NB4 (cell line): Measurements from ENCODE around the gene ZNF318.
"Not testable (repeated sequence)": the region's sequence is repeated elsewhere in the genome, so short reads cannot be mapped to it uniquely, and the experiment has no call there.

ENCODE experiments used
- CTCF ChIP-seq: IDR thresholded peaks from one replicate; pipeline ENCODE4 v1.5.1; 2012; ENCODE audit warnings: low read depth, low read length
- MAX ChIP-seq: IDR thresholded peaks from 2 replicates; pipeline ENCODE4 v1.6.1; 2011; ENCODE audit warnings: low read depth, low read length
- MYC ChIP-seq: IDR thresholded peaks from 2 replicates; pipeline ENCODE4 v1.6.1; 2011; ENCODE audit warnings: low read depth, low read length
- POLR2A ChIP-seq: IDR thresholded peaks from 2 replicates; pipeline ENCODE4 v1.6.1; 2011; ENCODE audit warnings: mild to moderate bottlenecking; ENCODE audit not compliant: insufficient read length; ENCODE audit errors: extremely low read depth

GRCh38 chr6:43393133-43393532 is 23.7 kb upstream of the ZNF318 start:
- TF ChIP-seq CTCF, POLR2A, MAX, MYC: not testable (repeated sequence)
